Smooth muscle cell (in vitro differentiated cells): ENCODE results near the gene SLC22A23. TPM values are rescaled to one million over a fixed set of nuclear protein-coding genes. Genes with fewer than 3 reads are reported as not detected.

Source experiments
- DNase-seq: peaks from one replicate; lab custom pipeline; 2025; ENCODE audit not compliant: unreplicated experiment; lab: John Stamatoyannopoulos, UW
- H2AFZ ChIP-seq: fragments of 200-600 bp; sonication (generic); 2 replicates; pipeline ENCODE4 v1.6.0; 2016; ENCODE audit warnings: antibody characterized with exemption, low read depth, mild to moderate bottlenecking
- H3F3A ChIP-seq: fragments of 200-600 bp; sonication (generic); 2 replicates; pipeline ENCODE4 v1.6.0; 2017; ENCODE audit warnings: antibody characterized with exemption, low read depth
- H3K27ac ChIP-seq: fragments of 200-600 bp; sonication (generic); 2 replicates; pipeline ENCODE4 v1.5.1; 2016; ENCODE audit warnings: low read depth, mild to moderate bottlenecking
- H3K27me3 ChIP-seq: fragments of 200-600 bp; sonication (generic); 2 replicates; pipeline ENCODE4 v1.6.1; 2016; ENCODE audit warnings: low read depth, mild to moderate bottlenecking
- H3K36me3 ChIP-seq: fragments of 200-600 bp; sonication (generic); 2 replicates; pipeline ENCODE4 v1.5.1; 2016; ENCODE audit warnings: low read depth
- H3K4me1 ChIP-seq: fragments of 200-600 bp; sonication (generic); 2 replicates; pipeline ENCODE4 v1.5.1; 2016; ENCODE audit warnings: low read depth
- H3K4me2 ChIP-seq: fragments of 200-600 bp; sonication (generic); 2 replicates; pipeline ENCODE4 v1.6.0; 2016; ENCODE audit warnings: mild to moderate bottlenecking
- H3K4me3 ChIP-seq: fragments of 200-600 bp; sonication (generic); 2 replicates; pipeline ENCODE4 v1.5.1; 2016; ENCODE audit warnings: mild to moderate bottlenecking
- H3K79me2 ChIP-seq: fragments of 200-600 bp; sonication (generic); 2 replicates; pipeline ENCODE4 v1.6.0; 2016; ENCODE audit warnings: low read depth, mild to moderate bottlenecking
- H3K9ac ChIP-seq: fragments of 200-600 bp; sonication (generic); 2 replicates; pipeline ENCODE4 v1.6.0; 2016; ENCODE audit warnings: low read depth
- H3K9me3 ChIP-seq: fragments of 200-600 bp; sonication (generic); replicated peaks from 2 replicates; pipeline ENCODE4 v1.5.1; 2016; ENCODE audit warnings: low read depth
- H4K20me1 ChIP-seq: fragments of 200-600 bp; sonication (generic); 2 replicates; pipeline ENCODE4 v1.6.0; 2016; ENCODE audit warnings: low read depth
- CTCF ChIP-seq: fragments of 200-600 bp; sonication (generic); IDR thresholded peaks from 2 replicates; pipeline ENCODE4 v1.5.1; 2017; ENCODE audit warnings: borderline replicate concordance, mild to moderate bottlenecking, antibody characterized with exemption; ENCODE audit not compliant: insufficient read depth, poor library complexity, severe bottlenecking
- WGBS: methylation state at CpG from one replicate; pipeline ENCODE4 v1.1.7; 2016; ENCODE audit warnings: low lambda C conversion rate; 5-methylcytosine and 5-hydroxymethylcytosine counted together
- polyA plus RNA-seq: library from polyadenylated mRNA; unstranded; fragments of >200 nt; fragmentation: Nextera tagmentation; extraction: Ambion mirVana; gene quantifications from 2 replicates; pipeline ENCODE4 v1.2.1, GENCODE V29; 2016
- total RNA-seq: library from RNA; depleted of rRNA; stranded (reverse); fragments of >200 nt; gene quantifications from 2 replicates; pipeline ENCODE4 v1.2.3, GENCODE V29; 2014

Gene SLC22A23
- total and polyA plus RNA-seq, 2 experiments from 2014 or later = 1.6 to 3.8 TPM

GRCh38 chr6:3396503-3397180, 60.2 kb downstream of the SLC22A23 start:
- Histone ChIP-seq H3K79me2 (no peaks in the 10 kb centered on the region), H3K9me3 (no peaks in the 10 kb centered on the region), H3K4me1 (no peaks in the 10 kb centered on the region), H3K4me3 (no peak overlapping the region), H3K27me3 (no peaks in the 10 kb centered on the region), H3K27ac (no peak overlapping the region), H3K4me2 (no peak overlapping the region), H2AFZ (no peak overlapping the region), H4K20me1 (no peaks in the 10 kb centered on the region), H3K9ac (no peak overlapping the region), H3F3A (no peaks in the 10 kb centered on the region), H3K36me3 (no peaks in the 10 kb centered on the region)
- WGBS = 94% methylated on average over 19 of the region's 19 CpGs
- DNase-seq = no peak
- TF ChIP-seq CTCF = no peak

GRCh38 chr6:3394671-3395070, 62.2 kb downstream of the SLC22A23 start:
- no peak for TF ChIP-seq CTCF
- Histone ChIP-seq H3K4me3 (no peak overlapping the region), H2AFZ (no peak overlapping the region), H3K27ac (no peak overlapping the region), H3F3A (no peaks in the 10 kb centered on the region), H3K4me2 (no peak overlapping the region), H3K79me2 (no peaks in the 10 kb centered on the region), H3K9ac (no peak overlapping the region), H3K9me3 (no peaks in the 10 kb centered on the region), H3K27me3 (no peaks in the 10 kb centered on the region), H4K20me1 (no peaks in the 10 kb centered on the region), H3K36me3 (no peaks in the 10 kb centered on the region), H3K4me1 (no peaks in the 10 kb centered on the region)
- DNase-seq = no peak
- 93% methylated on average over 7 of the region's 7 CpGs for WGBS

GRCh38 chr6:3393836-3394202, 63.0 kb downstream of the SLC22A23 start:
- no peak overlapping the region for H2AFZ ChIP-seq
- H3K79me2 ChIP-seq = no peaks in the 10 kb centered on the region
- H3K4me3 ChIP-seq = no peak overlapping the region
- no peak overlapping the region for H3K4me2 ChIP-seq
- WGBS = 93% methylated on average over 8 of the region's 8 CpGs
- no peaks in the 10 kb centered on the region for H3K27me3 ChIP-seq
- H3K9me3 ChIP-seq = no peaks in the 10 kb centered on the region
- H3K27ac ChIP-seq = no peak overlapping the region
- H3K4me1 ChIP-seq = no peaks in the 10 kb centered on the region
- no peaks in the 10 kb centered on the region for H4K20me1 ChIP-seq
- TF ChIP-seq CTCF = no peak
- no peaks in the 10 kb centered on the region for H3K36me3 ChIP-seq
- DNase-seq = no peak
- no peaks in the 10 kb centered on the region for H3F3A ChIP-seq
- H3K9ac ChIP-seq = no peak overlapping the region
